Measurements from ENCODE around the gene PLEKHA8.

PLEKHA8 gene

DNA sequence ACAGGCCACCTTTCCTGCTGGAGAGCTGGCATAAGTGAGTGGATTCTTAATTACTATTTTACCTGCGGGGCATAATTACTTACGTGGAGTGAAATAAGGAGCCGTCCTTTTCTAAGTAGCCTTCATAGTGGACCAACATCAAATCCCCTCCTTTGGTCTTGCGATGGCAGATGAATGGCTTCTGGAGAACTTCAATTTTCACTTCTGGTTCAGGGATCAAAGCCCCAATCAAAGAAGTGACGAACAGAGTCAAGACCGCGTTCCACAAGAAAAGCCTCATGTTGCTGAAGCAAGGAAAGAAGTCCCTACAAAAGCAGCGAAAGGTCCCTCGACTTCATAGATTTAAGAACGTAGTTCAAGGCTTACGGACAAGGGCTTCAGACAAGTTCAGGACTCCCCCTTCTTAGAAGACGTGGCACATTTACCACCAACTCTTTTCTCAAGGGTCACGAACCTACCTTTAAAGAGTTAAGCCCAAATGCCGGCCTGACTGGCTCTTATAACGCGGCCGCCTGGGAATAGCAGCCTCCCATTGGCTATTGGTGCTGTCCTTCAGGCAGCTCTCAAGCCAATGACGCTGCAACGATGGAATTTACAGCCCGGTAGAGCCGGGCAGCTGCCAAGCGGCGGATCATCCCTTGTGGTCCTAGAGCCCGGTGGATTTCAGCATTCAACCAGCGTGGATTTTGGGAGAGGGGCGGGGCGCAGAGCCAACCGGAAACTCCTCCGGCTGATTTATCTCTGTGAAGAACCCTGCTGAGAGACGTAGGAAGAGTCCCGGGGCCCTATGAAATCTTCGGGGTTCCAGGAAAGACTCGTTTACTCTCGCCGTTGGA is 1.8 kb upstream of the PLEKHA8 start, which contains the start of gene FKBP14:
Gene FKBP14, minus strand, starts transcription at position 474 of the 836 bp plus-strand sequence. Its CDS starts 194 bp downstream, at position 280.
- DNase-seq: peak; percentile 100

GRCh38 chr7:30027065-30027456 is 1.2 kb upstream of the PLEKHA8 start:
- peak; percentile 90 for DNase-seq

GRCh38 chr7:30027740-30028215 is 434 bp upstream of the PLEKHA8 start:
- peak; percentile 87 for DNase-seq

- peak; percentile 76 for DNase-seq
Observed at GRCh38 chr7:30028749-30029635, 780 bp downstream of the PLEKHA8 start.

DNA sequence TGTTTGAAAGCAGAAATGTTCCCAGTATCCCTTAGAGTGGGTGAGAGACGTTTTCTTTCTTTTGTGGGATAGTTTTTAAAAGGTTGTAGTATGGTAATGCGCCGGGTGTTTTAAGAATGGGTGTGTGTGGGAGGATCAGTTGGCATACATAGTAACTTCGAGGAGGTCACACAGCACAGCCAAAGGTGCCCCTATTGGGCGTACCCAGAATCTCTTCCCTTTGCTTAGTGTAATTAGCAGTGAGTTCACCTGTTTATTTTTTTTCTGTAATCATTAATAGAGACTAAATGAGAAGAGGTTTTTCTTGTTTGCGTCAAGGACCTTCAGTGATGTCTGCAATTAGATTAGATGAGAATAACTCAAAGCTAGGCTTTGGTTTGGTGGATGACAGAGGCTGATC is 1.5 kb downstream of the PLEKHA8 start:
- DNase-seq: peak; percentile 21

GRCh38 chr7:30032310-30033125 is 4.3 kb downstream of the PLEKHA8 start:
- DNase-seq: peak; percentile 41

- DNase-seq: no peak
Observed at GRCh38 chr7:30034501-30034900, 6.3 kb downstream of the PLEKHA8 start.

GRCh38 chr7:30036220-30036619 is 8.0 kb downstream of the PLEKHA8 start:
- no peak for DNase-seq

GRCh38 chr7:30038196-30038980 is 10.2 kb downstream of the PLEKHA8 start:
- no peak for DNase-seq

- DNase-seq: no peak
Observed at GRCh38 chr7:30040938-30041337, 12.7 kb downstream of the PLEKHA8 start.

- no peak for DNase-seq
Observed at GRCh38 chr7:30041526-30042269, 13.5 kb downstream of the PLEKHA8 start.

DNA sequence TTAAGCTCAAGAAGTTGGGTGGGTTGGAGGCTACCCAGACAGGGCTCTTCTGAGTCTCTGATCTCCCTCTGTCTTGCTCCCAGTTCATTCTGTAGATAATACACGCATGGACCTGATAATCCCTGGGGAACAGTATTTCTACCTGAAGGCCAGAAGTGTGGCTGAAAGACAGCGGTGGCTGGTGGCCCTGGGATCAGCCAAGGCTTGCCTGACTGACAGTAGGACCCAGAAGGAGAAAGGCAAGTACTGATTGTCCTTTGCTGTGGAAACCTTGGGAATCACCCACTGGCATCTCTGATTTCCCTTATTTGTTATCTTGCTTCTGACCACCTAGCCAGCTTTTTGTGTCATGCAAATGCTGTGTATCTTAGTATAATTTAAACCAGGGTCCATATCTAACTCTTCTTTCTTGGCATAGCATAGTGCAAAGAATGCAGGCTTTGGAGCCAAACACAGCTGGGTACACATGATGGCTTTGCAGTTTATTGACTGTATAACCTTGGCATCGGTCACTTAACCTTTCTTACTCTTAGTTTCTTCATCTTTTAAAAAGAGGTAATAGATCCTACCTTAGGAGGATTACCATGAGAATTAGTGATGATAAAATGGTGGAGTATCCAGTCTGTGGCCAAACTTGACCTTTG is 18.0 kb downstream of the PLEKHA8 start:
- no peak for DNase-seq

DNA sequence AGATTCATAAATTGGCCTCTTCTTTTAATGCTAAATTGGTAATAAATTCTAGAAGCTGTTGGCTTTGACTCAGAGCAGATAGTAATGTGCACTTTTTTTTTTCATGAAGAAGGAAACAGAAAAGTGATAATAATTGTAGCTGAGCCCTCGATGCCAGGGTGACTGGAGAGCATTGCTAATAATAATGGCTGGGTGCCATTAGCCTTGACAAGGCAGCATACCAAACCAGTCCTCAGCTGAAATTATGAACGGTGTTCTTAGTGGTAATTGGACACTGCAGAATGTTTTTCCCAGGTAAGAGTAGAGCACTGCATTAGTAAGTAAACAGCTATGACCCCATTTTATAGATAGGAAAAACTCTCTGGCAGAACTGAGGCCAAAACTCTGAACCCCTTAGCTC is 18.9 kb downstream of the PLEKHA8 start:
- DNase-seq: no peak

GRCh38 chr7:30048582-30048981 is 20.4 kb downstream of the PLEKHA8 start:
- no peak for DNase-seq

- no peak for DNase-seq
Observed at GRCh38 chr7:30049173-30049572, 21.0 kb downstream of the PLEKHA8 start.

DNA sequence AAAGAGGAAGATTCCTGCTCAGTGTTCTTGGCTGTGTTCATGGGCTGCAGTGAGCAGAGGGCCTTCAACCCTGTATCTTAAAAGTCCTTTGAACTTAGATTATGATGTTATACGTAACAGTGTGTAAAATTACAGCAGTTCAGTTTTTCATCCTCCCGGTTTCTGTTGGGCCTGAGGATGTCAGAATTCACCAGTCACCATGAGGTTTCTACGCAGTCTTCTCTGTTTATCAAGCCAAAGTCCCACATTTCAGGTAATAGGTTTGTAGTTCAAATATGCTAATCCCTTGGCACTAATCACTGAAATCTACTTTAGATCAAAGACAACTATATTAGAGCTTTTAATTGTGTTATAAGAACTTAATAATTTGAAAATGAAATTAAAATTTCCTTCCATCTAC is 24.9 kb downstream of the PLEKHA8 start:
- no peak for DNase-seq

GRCh38 chr7:30057741-30058140 is 29.5 kb downstream of the PLEKHA8 start:
- no peak for DNase-seq

GRCh38 chr7:30061786-30062185 is 33.6 kb downstream of the PLEKHA8 start:
- peak; percentile 44 for DNase-seq

DNA sequence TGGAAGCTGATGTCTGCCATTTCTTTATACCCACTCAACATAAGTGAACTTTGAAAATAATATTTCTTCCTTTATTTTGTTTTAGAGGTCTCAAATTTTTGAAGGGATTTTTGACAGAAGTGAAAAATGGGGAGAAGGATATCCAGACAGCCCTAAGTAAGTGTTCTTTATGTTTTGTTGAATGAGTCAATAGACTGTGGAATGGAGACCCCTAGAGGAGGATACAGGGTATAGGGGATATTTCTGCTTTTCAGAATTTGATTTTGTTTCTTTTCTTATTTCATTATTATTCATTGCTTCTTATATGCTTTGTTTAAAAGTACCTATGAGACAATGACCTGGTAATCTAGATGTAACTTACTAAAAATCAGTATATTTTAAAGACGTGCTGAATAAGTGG is 34.4 kb downstream of the PLEKHA8 start:
- DNase-seq: peak; percentile 69

DNA sequence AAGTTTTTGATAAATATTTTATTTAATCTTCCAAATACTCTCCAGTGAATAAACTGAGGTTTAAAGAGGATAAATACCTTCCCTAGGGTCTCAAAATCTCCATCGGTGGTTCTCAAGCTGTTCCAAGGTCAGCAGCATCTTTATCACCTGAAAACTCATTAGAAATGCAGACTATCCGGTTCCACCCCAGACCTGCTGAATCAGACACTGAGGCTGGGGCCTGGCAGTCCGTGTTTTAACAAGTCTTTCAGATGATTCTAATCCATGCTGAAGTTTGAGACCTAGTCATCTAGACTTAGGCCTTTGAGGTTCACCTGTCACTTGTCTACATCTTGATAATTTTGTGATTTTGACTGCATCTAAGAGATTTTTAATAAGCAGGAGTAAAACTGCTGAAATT is 37.5 kb downstream of the PLEKHA8 start:
- DNase-seq: no peak

GRCh38 chr7:30066687-30067086 is 38.5 kb downstream of the PLEKHA8 start:
- DNase-seq: no peak
